Fibroblast of lung (primary cell): Measurements from ENCODE around the gene ECI2. TPM values are rescaled to one million over a fixed set of nuclear protein-coding genes. Genes with fewer than 3 reads are reported as not detected.

Experiments
- DNase-seq, 2 donors: peaks; one replicate each; pipeline versions ENCODE4 v3.0.0 to v3.0.0-alpha.2; 2010; ENCODE audit warnings: low read depth in 2 of 2
- H2AFZ ChIP-seq: 2 replicates; pipeline ENCODE4 v1.5.1; 2012; ENCODE audit warnings: low read length, control low read depth, inconsistent platforms
- H3K27ac ChIP-seq: 2 replicates; pipeline ENCODE4 v1.5.1; 2011; ENCODE audit warnings: low read length, control low read depth; ENCODE audit not compliant: insufficient read depth
- H3K27me3 ChIP-seq: 2 replicates; pipeline ENCODE4 v1.5.1; 2011; ENCODE audit warnings: mild to moderate bottlenecking, low read length; ENCODE audit not compliant: control insufficient read depth, insufficient read depth
- H3K36me3 ChIP-seq: 2 replicates; pipeline ENCODE4 v1.5.1; 2011; ENCODE audit warnings: low read length; ENCODE audit not compliant: control insufficient read depth, insufficient read depth
- H3K4me1 ChIP-seq: 2 replicates; pipeline ENCODE4 v1.5.1; 2011; ENCODE audit warnings: low read length; ENCODE audit not compliant: control insufficient read depth, insufficient read depth; ENCODE audit errors: extremely low read depth
- H3K4me2 ChIP-seq: 2 replicates; pipeline ENCODE4 v1.5.1; 2011; ENCODE audit warnings: low read length, control low read depth; ENCODE audit not compliant: insufficient read depth; ENCODE audit errors: extremely low read depth
- H3K4me3 ChIP-seq, 4 experiments: fragments of 200-600 bp in 1 of 4; sonication (generic) in 1 of 4; replicated peaks in 1 of 4; 2 replicates each; pipeline ENCODE4 v1.5.1; 2011 to 2016; ENCODE audit warnings: low read length in 4 of 4, low read depth in 3 of 4, mild to moderate bottlenecking in 3 of 4, control low read depth in 2 of 4, inconsistent platforms in 1 of 4, mixed read lengths in 1 of 4; ENCODE audit not compliant: insufficient read depth in 1 of 4; ENCODE audit errors: control extremely low read depth in 1 of 4
- H3K79me2 ChIP-seq: 2 replicates; pipeline ENCODE4 v1.5.1; 2012; ENCODE audit warnings: mild to moderate bottlenecking, low read length, inconsistent platforms; ENCODE audit not compliant: control insufficient read depth, insufficient read depth
- H3K9ac ChIP-seq: 2 replicates; pipeline ENCODE4 v1.5.1; 2011; ENCODE audit warnings: mild to moderate bottlenecking, low read length, control low read depth; ENCODE audit not compliant: insufficient read depth
- H3K9me3 ChIP-seq: 2 replicates; pipeline ENCODE4 v1.5.1; 2012; ENCODE audit warnings: low read depth, low read length; ENCODE audit not compliant: control insufficient read depth, insufficient read depth
- H4K20me1 ChIP-seq: 2 replicates; pipeline ENCODE4 v1.5.1; 2011; ENCODE audit warnings: low read length; ENCODE audit not compliant: control insufficient read depth, insufficient read depth; ENCODE audit errors: extremely low read depth
- CTCF ChIP-seq, 2 donors: IDR thresholded peaks in 1 of 2; conservative IDR thresholded peaks in 1 of 2; 1 replicate in 1 of 2; 2 replicates in 1 of 2; pipeline ENCODE4 v1.5.1; 2011 to 2012; ENCODE audit warnings: low read length in 2 of 2, control low read depth in 1 of 2, inconsistent platforms in 1 of 2, low read depth in 1 of 2, mild to moderate bottlenecking in 1 of 2
- EZH2 ChIP-seq: IDR thresholded peaks from 2 replicates; pipeline ENCODE4 v1.5.1; 2012; ENCODE audit warnings: low read length, control low read depth, mild to moderate bottlenecking; ENCODE audit errors: missing control alignments
- polyA minus RNA-seq: library from RNA; depleted of rRNA, polyadenylated mRNA; stranded (reverse); fragments of >200 nt; gene quantifications from 2 replicates; pipeline ENCODE4 v1.2.3, GENCODE V29; 2011; ENCODE audit warnings: low replicate concordance
- polyA plus RNA-seq, 2 donors: library from polyadenylated mRNA; depleted of rRNA in 1 of 2; stranded (reverse) in 1 of 2; unstranded in 1 of 2; fragments of >200 nt; gene quantifications; 2 replicates each; pipeline ENCODE4 v1.2.1, GENCODE V29; 2011 to 2012; ENCODE audit warnings: missing spikeins in 1 of 2
- total RNA-seq: library from RNA; depleted of rRNA; stranded (reverse); fragments of >200 nt; gene quantifications from 2 replicates; pipeline ENCODE4 v1.2.1, GENCODE V29; 2014

The ECI2 gene, protein sequence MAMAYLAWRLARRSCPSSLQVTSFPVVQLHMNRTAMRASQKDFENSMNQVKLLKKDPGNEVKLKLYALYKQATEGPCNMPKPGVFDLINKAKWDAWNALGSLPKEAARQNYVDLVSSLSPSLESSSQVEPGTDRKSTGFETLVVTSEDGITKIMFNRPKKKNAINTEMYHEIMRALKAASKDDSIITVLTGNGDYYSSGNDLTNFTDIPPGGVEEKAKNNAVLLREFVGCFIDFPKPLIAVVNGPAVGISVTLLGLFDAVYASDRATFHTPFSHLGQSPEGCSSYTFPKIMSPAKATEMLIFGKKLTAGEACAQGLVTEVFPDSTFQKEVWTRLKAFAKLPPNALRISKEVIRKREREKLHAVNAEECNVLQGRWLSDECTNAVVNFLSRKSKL
- total RNA-seq (91.4 and 157 TPM in 2 replicates), polyA plus RNA-seq (85.2 and 130 TPM in 2 replicates), polyA minus RNA-seq (37.0 and 76.5 TPM in 2 replicates)
- 107 and 162 TPM in 2 replicates for polyA plus RNA-seq (2012)

GRCh38 chr6:4134841-4135664 lies at the start of gene ECI2:
Gene ECI2, minus strand, starts transcription at chr6:4135575. Its CDS starts 15 bp downstream, at chr6:4135560.
- no peaks in the 10 kb centered on the region for H3K9me3 ChIP-seq
- H3K4me3 ChIP-seq = peak within 1 kb of the TSS; percentile 75 to 84 (median 78)
- DNase-seq = peak in 1 of 2 donors; percentile 53
- peak within 1 kb of the TSS; percentile 87 for H2AFZ ChIP-seq
- TF ChIP-seq CTCF (conservative IDR thresholded peaks at IDR 0.05 in 1 of 2, IDR thresholded peaks at IDR 0.05 in 1 of 2; ENCODE audit: low read depth in 1 of 2, low read length in 2 of 2) (no peak), EZH2 (no peak)
- peak within 1 kb of the TSS; percentile 89 for H3K9ac ChIP-seq
- H3K4me2 ChIP-seq = peak within 1 kb of the TSS; percentile 89
- H3K36me3 ChIP-seq = peaks cover 6% of the 10 kb centered on the region
- H3K27me3 ChIP-seq = no peaks in the 10 kb centered on the region
- H3K79me2 ChIP-seq = peaks cover 33% of the 10 kb centered on the region
- H3K27ac ChIP-seq = peak within 1 kb of the TSS; percentile 91
- peaks cover 2% of the 10 kb centered on the region for H3K4me1 ChIP-seq
- no peaks in the 10 kb centered on the region for H4K20me1 ChIP-seq

DNA sequence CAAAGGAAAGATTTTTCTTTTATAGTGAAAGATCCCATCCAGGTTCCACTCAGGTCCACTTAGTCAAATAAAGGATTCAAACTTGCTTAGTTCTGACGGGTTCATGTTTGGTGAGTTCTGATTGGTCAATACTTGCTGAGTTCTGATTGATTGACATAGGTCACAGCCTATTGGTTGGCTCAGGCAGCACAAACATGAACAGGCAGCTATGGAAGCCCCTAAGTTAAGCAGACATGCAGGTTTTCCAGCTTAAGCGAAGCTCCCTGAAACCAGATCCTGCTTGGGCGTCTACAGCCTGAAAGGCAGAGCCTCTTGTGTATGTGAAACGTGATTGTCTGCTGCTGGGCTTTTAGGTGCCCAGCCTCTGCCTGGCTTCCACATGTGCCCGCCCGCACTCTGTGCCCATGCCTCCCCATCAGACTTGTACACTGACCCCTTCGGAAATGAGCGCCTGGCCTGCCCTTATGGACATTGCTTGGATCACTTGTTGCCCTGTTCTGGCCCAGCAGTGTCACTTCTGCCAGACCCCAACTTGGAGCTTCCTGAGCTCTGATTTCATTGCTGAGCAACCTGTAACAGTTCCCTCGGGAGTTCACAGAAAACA lies 45.4 kb upstream of the ECI2 start:
- H2AFZ ChIP-seq = no peak overlapping the region
- H3K27ac ChIP-seq = no peak overlapping the region
- no peak overlapping the region for H3K9ac ChIP-seq
- no peak overlapping the region for H3K4me3 ChIP-seq
- H3K9me3 ChIP-seq = no peaks in the 10 kb centered on the region
- DNase-seq = peak; percentile 46 to 67
- no peaks in the 10 kb centered on the region for H4K20me1 ChIP-seq
- H3K79me2 ChIP-seq = no peaks in the 10 kb centered on the region
- no peak overlapping the region for H3K4me2 ChIP-seq
- no peaks in the 10 kb centered on the region for H3K27me3 ChIP-seq
- no peaks in the 10 kb centered on the region for H3K36me3 ChIP-seq
- no peaks in the 10 kb centered on the region for H3K4me1 ChIP-seq
- TF ChIP-seq CTCF (conservative IDR thresholded peaks at IDR 0.05 in 1 of 2, IDR thresholded peaks at IDR 0.05 in 1 of 2; ENCODE audit: low read depth in 1 of 2, low read length in 2 of 2) = no peak
- TF ChIP-seq EZH2 = no peak
